ENCODE results near the gene PIEZO1. TPM values are rescaled to one million over a fixed set of nuclear protein-coding genes. Genes with fewer than 3 reads are reported as not detected.

The PIEZO1 gene
- total RNA-seq, 1 experiment from 2014 or later = 391 TPM

GRCh38 chr16:88816736-88817535 is 31.9 kb upstream of the PIEZO1 start:
- intact Hi-C loops (cut with micrococcal nuclease; ENCODE audit: unreplicated experiment) = loop anchor here (1.0 kb wide), 1 partner anchor 399 kb away; no protein-coding TSS in a partner anchor
- Histone ChIP-seq H2AFZ (no peak overlapping the region), H3K27ac (no peak overlapping the region), H3K4me2 (no peak overlapping the region), H3K9me2 (ENCODE audit: insufficient read depth) (no peaks in the 10 kb centered on the region), H3K9me3 (ENCODE audit: insufficient read depth, low read depth) (no peaks in the 10 kb centered on the region), H4K20me1 (ENCODE audit: insufficient read depth) (no peaks in the 10 kb centered on the region), H3K36me3 (ENCODE audit: low read depth) (no peaks in the 10 kb centered on the region), H3K4me3 (no peak overlapping the region), H3K4me1 (replicated peaks; ENCODE audit: insufficient read depth) (no peaks in the 10 kb centered on the region), H3K79me2 (ENCODE audit: low read depth) (no peaks in the 10 kb centered on the region), H3K27me3 (ENCODE audit: insufficient read depth, low read depth) (no peaks in the 10 kb centered on the region), H3F3A (ENCODE audit: insufficient read depth, low read depth) (peaks cover 24% of the 10 kb centered on the region)
- ChIA-PET CTCF (no interaction called here), POLR2A (ENCODE audit: unreplicated experiment) (no interaction called here)
- BruUV-seq (replicated peaks) = no TSS peak
- TF ChIP-seq CTCF (conservative IDR thresholded peaks at IDR 0.05) (no peak), EZH2 (IDR thresholded peaks at IDR 0.05; ENCODE audit: low read depth) (no peak)
- no peak for DNase-seq

GRCh38 chr16:88815901-88816589 is 31.0 kb upstream of the PIEZO1 start:
- Histone ChIP-seq H3K27me3 (ENCODE audit: insufficient read depth, low read depth) (no peaks in the 10 kb centered on the region), H3K4me2 (no peak overlapping the region), H3K36me3 (ENCODE audit: low read depth) (no peaks in the 10 kb centered on the region), H3K9me3 (ENCODE audit: insufficient read depth, low read depth) (no peaks in the 10 kb centered on the region), H4K20me1 (ENCODE audit: insufficient read depth) (no peaks in the 10 kb centered on the region), H3K27ac (no peak overlapping the region), H3K4me3 (no peak overlapping the region), H3K4me1 (replicated peaks; ENCODE audit: insufficient read depth) (no peaks in the 10 kb centered on the region), H2AFZ (no peak overlapping the region), H3K9me2 (ENCODE audit: insufficient read depth) (no peaks in the 10 kb centered on the region), H3F3A (ENCODE audit: insufficient read depth, low read depth) (peaks cover 25% of the 10 kb centered on the region), H3K79me2 (ENCODE audit: low read depth) (peaks cover 6% of the 10 kb centered on the region)
- ChIA-PET POLR2A (ENCODE audit: unreplicated experiment) (no interaction called here), CTCF (no interaction called here)
- intact Hi-C loops (cut with micrococcal nuclease; ENCODE audit: unreplicated experiment) = loop anchor here (1.0 kb wide), 1 partner anchor 400 kb away; no protein-coding TSS in a partner anchor
- TF ChIP-seq CTCF (conservative IDR thresholded peaks at IDR 0.05) (peak; percentile 85), EZH2 (IDR thresholded peaks at IDR 0.05; ENCODE audit: low read depth) (no peak)
- peak in 1 of 2 experiments; percentile 63 for DNase-seq
- no TSS peak for BruUV-seq (replicated peaks)

- Histone ChIP-seq H3K79me2 (ENCODE audit: low read depth) (peaks cover 15% of the 10 kb centered on the region), H3K4me2 (no peak overlapping the region), H2AFZ (no peak overlapping the region), H3K4me3 (no peak overlapping the region), H3F3A (ENCODE audit: insufficient read depth, low read depth) (peaks cover 31% of the 10 kb centered on the region), H4K20me1 (ENCODE audit: insufficient read depth) (peaks cover 7% of the 10 kb centered on the region), H3K36me3 (ENCODE audit: low read depth) (no peaks in the 10 kb centered on the region), H3K4me1 (replicated peaks; ENCODE audit: insufficient read depth) (peaks cover 5% of the 10 kb centered on the region; the same call in 1 of the 2 replicates), H3K27ac (no peak overlapping the region), H3K9me2 (ENCODE audit: insufficient read depth) (no peaks in the 10 kb centered on the region), H3K27me3 (ENCODE audit: insufficient read depth, low read depth) (no peaks in the 10 kb centered on the region), H3K9me3 (ENCODE audit: insufficient read depth, low read depth) (no peaks in the 10 kb centered on the region)
- ChIA-PET CTCF (interaction anchor here (0.6 kb wide), 1 partner anchor 377 kb away, joined by 6 read pairs; no protein-coding TSS in a partner anchor), POLR2A (ENCODE audit: unreplicated experiment) (interaction anchor here (0.6 kb wide), 1 partner anchor 12 kb away, joined by 3 read pairs; no protein-coding TSS in a partner anchor)
- no peak for DNase-seq
- BruUV-seq (replicated peaks) = no TSS peak
- TF ChIP-seq CTCF (conservative IDR thresholded peaks at IDR 0.05) (no peak), EZH2 (IDR thresholded peaks at IDR 0.05; ENCODE audit: low read depth) (no peak)
- intact Hi-C loops (cut with micrococcal nuclease; ENCODE audit: unreplicated experiment) = no loop called here
Measured at GRCh38 chr16:88815227-88815626, 30.2 kb upstream of the PIEZO1 start.

Data from PC-9 (cell line).